ENCODE measurements around the gene MARK4. TPM values are rescaled to one million over a fixed set of nuclear protein-coding genes. Genes with fewer than 3 reads are reported as not detected.
"Not testable (repeated sequence)": the region's sequence is repeated elsewhere in the genome, so short reads cannot be mapped to it uniquely, and the experiment has no call there.

Gene MARK4
- total and polyA plus RNA-seq, 2 experiments from 2014 or later = 14.8 to 23.0 TPM

- Histone ChIP-seq H3K4me2 (no peak overlapping the region), H3K9me2 (replicated peaks; ENCODE audit: insufficient read depth) (no peaks in the 10 kb centered on the region), H3K4me3 (no peak overlapping the region), H3K27ac (no peak overlapping the region), H3K9me3 (ENCODE audit: low read depth) (no peaks in the 10 kb centered on the region), H4K20me1 (ENCODE audit: insufficient read depth, poor library complexity, severe bottlenecking) (peaks cover 3% of the 10 kb centered on the region), H3K79me2 (no peaks in the 10 kb centered on the region), H2AFZ (no peak overlapping the region), H3K36me3 (replicated peaks; ENCODE audit: insufficient read depth, low read depth) (no peaks in the 10 kb centered on the region), H3K27me3 (no peaks in the 10 kb centered on the region), H3K4me1 (ENCODE audit: insufficient read depth) (no peaks in the 10 kb centered on the region)
- TF ChIP-seq CTCF (IDR thresholded peaks at IDR 0.05; ENCODE audit: poor library complexity) (no peak), EZH2 (IDR thresholded peaks at IDR 0.05; ENCODE audit: borderline replicate concordance) (no peak), EZH2phosphoT487 (IDR thresholded peaks at IDR 0.05; ENCODE audit: low read depth, severe bottlenecking, unreplicated experiment) (no peak)
- 98% methylated on average over 4 of the region's 5 CpGs for WGBS (ENCODE audit: low lambda C conversion rate, missing lambda C conversion rate)
- no peak for DNase-seq (ENCODE audit: low spot score)
Observed at GRCh38 chr19:45265375-45265774, 14.3 kb downstream of the MARK4 start.

- no peaks in the 10 kb centered on the region for H3K36me3 ChIP-seq (replicated peaks; ENCODE audit: insufficient read depth, low read depth)
- WGBS (ENCODE audit: low lambda C conversion rate, missing lambda C conversion rate) = 93% methylated on average over 11 of the region's 12 CpGs
- H3K27ac ChIP-seq = no peak overlapping the region
- H3K9me3 ChIP-seq (ENCODE audit: low read depth) = no peaks in the 10 kb centered on the region
- no peaks in the 10 kb centered on the region for H3K4me1 ChIP-seq (ENCODE audit: insufficient read depth)
- no peaks in the 10 kb centered on the region for H3K9me2 ChIP-seq (replicated peaks; ENCODE audit: insufficient read depth)
- no peak overlapping the region for H3K4me3 ChIP-seq
- H2AFZ ChIP-seq = no peak overlapping the region
- no peak overlapping the region for H3K4me2 ChIP-seq
- H3K79me2 ChIP-seq = no peaks in the 10 kb centered on the region
- no peaks in the 10 kb centered on the region for H4K20me1 ChIP-seq (ENCODE audit: insufficient read depth, poor library complexity, severe bottlenecking)
- no peaks in the 10 kb centered on the region for H3K27me3 ChIP-seq
- no peak for TF ChIP-seq CTCF (IDR thresholded peaks at IDR 0.05; ENCODE audit: poor library complexity)
- TF ChIP-seq EZH2phosphoT487 (IDR thresholded peaks at IDR 0.05; ENCODE audit: low read depth, severe bottlenecking, unreplicated experiment) = no peak
- no peak for DNase-seq (ENCODE audit: low spot score)
Observed at GRCh38 chr19:45267296-45267695, 16.2 kb downstream of the MARK4 start.

- H3K4me3 ChIP-seq; H3K27me3 ChIP-seq; H3K36me3 ChIP-seq (replicated peaks; ENCODE audit: insufficient read depth, low read depth); H3K27ac ChIP-seq; H3K79me2 ChIP-seq; H3K9me2 ChIP-seq (replicated peaks; ENCODE audit: insufficient read depth); H3K4me1 ChIP-seq (ENCODE audit: insufficient read depth); H4K20me1 ChIP-seq (ENCODE audit: insufficient read depth, poor library complexity, severe bottlenecking); H3K4me2 ChIP-seq; H3K9me3 ChIP-seq (ENCODE audit: low read depth); H2AFZ ChIP-seq; DNase-seq (ENCODE audit: low spot score): not testable (repeated sequence)
- WGBS (ENCODE audit: low lambda C conversion rate, missing lambda C conversion rate) = 94% methylated on average over 13 of the region's 13 CpGs
Observed at GRCh38 chr19:45269939-45270338, 18.9 kb downstream of the MARK4 start.

- TF ChIP-seq EZH2phosphoT487 (IDR thresholded peaks at IDR 0.05; ENCODE audit: low read depth, severe bottlenecking, unreplicated experiment) = no peak
- TF ChIP-seq CTCF (IDR thresholded peaks at IDR 0.05; ENCODE audit: poor library complexity) = no peak
- no peak for TF ChIP-seq EZH2 (IDR thresholded peaks at IDR 0.05; ENCODE audit: borderline replicate concordance)
- Histone ChIP-seq H3K9me2 (replicated peaks; ENCODE audit: insufficient read depth) (no peaks in the 10 kb centered on the region), H3K9me3 (ENCODE audit: low read depth) (no peaks in the 10 kb centered on the region), H3K27ac (no peak overlapping the region), H4K20me1 (ENCODE audit: insufficient read depth, poor library complexity, severe bottlenecking) (no peaks in the 10 kb centered on the region), H3K79me2 (no peaks in the 10 kb centered on the region), H3K36me3 (replicated peaks; ENCODE audit: insufficient read depth, low read depth) (no peaks in the 10 kb centered on the region), H3K4me1 (ENCODE audit: insufficient read depth) (peaks cover 11% of the 10 kb centered on the region), H3K4me3 (no peak overlapping the region), H2AFZ (no peak overlapping the region), H3K27me3 (no peaks in the 10 kb centered on the region), H3K4me2 (no peak overlapping the region)
- WGBS (ENCODE audit: low lambda C conversion rate, missing lambda C conversion rate) = 94% methylated on average over 20 of the region's 21 CpGs
- DNase-seq (ENCODE audit: low spot score) = no peak
Observed at GRCh38 chr19:45271098-45271734, 20.1 kb downstream of the MARK4 start.

Data from hepatocyte (in vitro differentiated cells).